IMR-90 (cell line): Measurements from ENCODE around the gene GPR89B.

Experiments
- BHLHE40 ChIP-seq: fragments of 150-350 bp; IDR thresholded peaks from 2 replicates; pipeline ENCODE4 v1.6.1; 2016; ENCODE audit warnings: mild to moderate bottlenecking, low read depth, low read length
- CEBPB ChIP-seq: IDR thresholded peaks from 2 replicates; pipeline ENCODE4 v1.6.1; 2012; ENCODE audit warnings: low read depth, low read length, improper control_type of control experiment
- CHD1 ChIP-seq: IDR thresholded peaks from 2 replicates; pipeline ENCODE4 v1.6.1; 2012; ENCODE audit warnings: low read depth, low read length, improper control_type of control experiment
- CTCF ChIP-seq: conservative IDR thresholded peaks from 2 replicates; pipeline ENCODE4 v1.5.1; 2012; ENCODE audit warnings: mild to moderate bottlenecking, low read depth, low read length, improper control_type of control experiment
- MAFK ChIP-seq: IDR thresholded peaks from 2 replicates; pipeline ENCODE4 v1.6.1; 2012; ENCODE audit warnings: low read depth, low read length, improper control_type of control experiment
- MAZ ChIP-seq: IDR thresholded peaks from 2 replicates; pipeline ENCODE4 v1.6.1; 2012; ENCODE audit warnings: low read depth, mild to moderate bottlenecking, low read length, improper control_type of control experiment, moderate library complexity, borderline replicate concordance
- MXI1 ChIP-seq: IDR thresholded peaks from 2 replicates; pipeline ENCODE4 v1.6.1; 2012; ENCODE audit warnings: low read depth, mild to moderate bottlenecking, low read length, moderate library complexity, borderline replicate concordance
- NFE2L2 ChIP-seq: fragments of 150-350 bp; IDR thresholded peaks from 2 replicates; pipeline ENCODE4 v1.6.1; 2016; ENCODE audit warnings: low read depth, mild to moderate bottlenecking, low read length
- POLR2A ChIP-seq: IDR thresholded peaks from 2 replicates; pipeline ENCODE4 v1.6.1; 2012; ENCODE audit warnings: mild to moderate bottlenecking, low read depth, low read length
- RAD21 ChIP-seq: IDR thresholded peaks from 2 replicates; pipeline ENCODE4 v1.6.1; 2012; ENCODE audit warnings: low read length, improper control_type of control experiment
- RCOR1 ChIP-seq: IDR thresholded peaks from 2 replicates; pipeline ENCODE4 v1.6.1; 2012; ENCODE audit warnings: mild to moderate bottlenecking, low read length, improper control_type of control experiment; ENCODE audit not compliant: insufficient replicate concordance
- RFX5 ChIP-seq: IDR thresholded peaks from 2 replicates; pipeline ENCODE4 v1.8.0; 2012; ENCODE audit warnings: low read depth, mild to moderate bottlenecking, low read length, moderate library complexity
- SMC3 ChIP-seq: fragments of 150-350 bp; IDR thresholded peaks from 2 replicates; pipeline ENCODE4 v1.6.1; 2016; ENCODE audit warnings: low read depth, mild to moderate bottlenecking, antibody characterized with exemption, low read length, moderate library complexity
- USF2 ChIP-seq: fragments of 150-350 bp; IDR thresholded peaks from 2 replicates; pipeline ENCODE4 v1.6.1; 2017; ENCODE audit warnings: mild to moderate bottlenecking, antibody characterized with exemption, low read length, low read depth

GRCh38 chr1:147913362-147913942 is 14.8 kb upstream of the GPR89B start:
- TF ChIP-seq CHD1: no peak
- TF ChIP-seq CTCF: no peak
- no peak for TF ChIP-seq USF2
- TF ChIP-seq RAD21: no peak
- no peak for TF ChIP-seq POLR2A
- TF ChIP-seq MAFK: no peak
- TF ChIP-seq MXI1: no peak
- no peak for TF ChIP-seq RFX5
- no peak for TF ChIP-seq SMC3
- TF ChIP-seq BHLHE40: no peak
- TF ChIP-seq RCOR1: no peak
- no peak for TF ChIP-seq NFE2L2
- no peak for TF ChIP-seq CEBPB
- no peak for TF ChIP-seq MAZ
